A549 (cell line): ENCODE data around the gene FAM124B. TPM values are rescaled to one million over a fixed set of nuclear protein-coding genes. Genes with fewer than 3 reads are reported as not detected.

Source experiments
- ATAC-seq, 2 experiments: fragments of 200-7000 bp in 1 of 2; fragments of >200 bp in 1 of 2; cut with Nextera tagmentation in 1 of 2; cut with Tn5 transposase in 1 of 2; 3 replicates each; pipeline versions ENCODE4 v1.8.0 to v1.9.1; 2018 to 2020; ENCODE audit warnings: mild to moderate bottlenecking in 1 of 2, moderate library complexity in 1 of 2
- CTCF ChIA-PET: fragments of 300-600 bp; sonication (Branson Sonifier 250); formaldehyde crosslinking; extraction: SDS; loops from one replicate; lab custom pipeline; 2021; ENCODE audit warnings: antibody characterized with exemption, inconsistent platforms; lab: Yijun Ruan, JAX
- POLR2A ChIA-PET: fragments of 350-600 bp; formaldehyde crosslinking; extraction: SDS; loops from one replicate; lab custom pipeline; 2021; ENCODE audit warnings: antibody characterized with exemption, inconsistent platforms; lab: Yijun Ruan, JAX
- DNase-seq, 2 experiments: peaks; one replicate each; pipeline versions ENCODE4 v3.0.0 to v3.0.0-alpha.2; 2011 to 2016; ENCODE audit warnings: low read depth in 1 of 2, low spot score in 1 of 2
- FAIRE-seq: peaks from 2 replicates; lab custom pipeline; 2011; peaks lifted over from hg19 to GRCh38; lab: Jason Lieb, UNC
- H3K27ac ChIP-seq, 2 experiments: fragments of >200 bp; sonication (Bioruptor Twin); formaldehyde crosslinking; 3 replicates each; pipeline ENCODE4 v1.5.1; 2016 to 2017
- H3K4me1 ChIP-seq: fragments of >200 bp; sonication (Bioruptor Twin); formaldehyde crosslinking; 3 replicates; pipeline ENCODE4 v1.6.1; 2016
- H3K4me2 ChIP-seq: fragments of >200 bp; sonication (Bioruptor Twin); formaldehyde crosslinking; 3 replicates; pipeline ENCODE4 v1.6.1; 2016
- H3K4me3 ChIP-seq: fragments of >200 bp; sonication (Bioruptor Twin); formaldehyde crosslinking; 3 replicates; pipeline ENCODE4 v1.5.1; 2016
- H3K9me3 ChIP-seq: fragments of >200 bp; sonication (Bioruptor Twin); formaldehyde crosslinking; 3 replicates; pipeline ENCODE4 v1.6.1; 2016
- ATOH8 ChIP-seq: fragments of 250-450 bp; sonication (Bioruptor Pico); IDR thresholded peaks from 2 replicates; pipeline ENCODE4 v1.5.0; 2020; ENCODE audit warnings: low read depth, mild to moderate bottlenecking, moderate library complexity
- BCL3 ChIP-seq: fragments of >200 bp; sonication (Bioruptor Twin); formaldehyde crosslinking; IDR thresholded peaks from 3 replicates; pipeline ENCODE4 v1.6.1; 2016
- BHLHE40 ChIP-seq: IDR thresholded peaks from 2 replicates; pipeline ENCODE4 v1.6.1; 2012; ENCODE audit warnings: low read depth, low read length, inconsistent platforms
- CEBPB ChIP-seq, 2 experiments: fragments of >200 bp in 1 of 2; sonication (Bioruptor Twin) in 1 of 2; formaldehyde crosslinking in 1 of 2; IDR thresholded peaks; 2 replicates each; pipeline ENCODE4 v1.6.1; 2012 to 2016
- CHD2 ChIP-seq: fragments of 150-350 bp; IDR thresholded peaks from 2 replicates; pipeline ENCODE4 v1.6.1; 2014; ENCODE audit warnings: low read length; ENCODE audit not compliant: partially characterized antibody
- CTCF ChIP-seq: fragments of >200 bp; sonication (Bioruptor Twin); formaldehyde crosslinking; IDR thresholded peaks from 3 replicates; pipeline ENCODE4 v1.5.1; 2016
- E2F6 ChIP-seq: IDR thresholded peaks from 2 replicates; pipeline ENCODE4 v1.6.1; 2012; ENCODE audit warnings: low read depth, borderline replicate concordance
- EHF ChIP-seq: fragments of 250-450 bp; sonication (Bioruptor Pico); IDR thresholded peaks from 2 replicates; pipeline ENCODE4 v1.5.0; 2020; ENCODE audit warnings: mild to moderate bottlenecking
- EHMT2 ChIP-seq: fragments of 200-600 bp; sonication (generic); IDR thresholded peaks from 2 replicates; pipeline ENCODE4 v1.6.1; 2016; ENCODE audit warnings: antibody characterized with exemption, low read depth, mild to moderate bottlenecking, moderate library complexity
- FOXS1 ChIP-seq: fragments of 250-450 bp; sonication (Bioruptor Pico); IDR thresholded peaks from 2 replicates; pipeline ENCODE4 v1.5.0; 2020; ENCODE audit warnings: mild to moderate bottlenecking, moderate library complexity
- HES2 ChIP-seq: fragments of >200 bp; sonication (Bioruptor Twin); formaldehyde crosslinking; IDR thresholded peaks from 2 replicates; pipeline ENCODE4 v1.6.1; 2016
- HEYL ChIP-seq: fragments of 250-450 bp; sonication (Bioruptor Pico); IDR thresholded peaks from 2 replicates; pipeline ENCODE4 v1.8.0; 2021; ENCODE audit warnings: mild to moderate bottlenecking, moderate library complexity
- HOXB13 ChIP-seq: fragments of 250-450 bp; sonication (Bioruptor Pico); IDR thresholded peaks from 2 replicates; pipeline ENCODE4 v1.5.0; 2020; ENCODE audit warnings: low read depth, mild to moderate bottlenecking, moderate library complexity
- HOXB5 ChIP-seq: fragments of 250-450 bp; sonication (Bioruptor Pico); IDR thresholded peaks from 2 replicates; pipeline ENCODE4 v1.5.0; 2020; ENCODE audit warnings: mild to moderate bottlenecking, moderate library complexity
- JUNB ChIP-seq: fragments of >200 bp; sonication (Bioruptor Twin); formaldehyde crosslinking; IDR thresholded peaks from 2 replicates; pipeline ENCODE4 v1.6.1; 2016
- NFE2L2 ChIP-seq: fragments of 150-350 bp; conservative IDR thresholded peaks from 2 replicates; pipeline ENCODE4 v1.6.1; 2014; ENCODE audit warnings: low read length
- PBX3 ChIP-seq: IDR thresholded peaks from 2 replicates; pipeline ENCODE4 v1.6.1; 2012
- PHF8 ChIP-seq: fragments of 200-600 bp; sonication (generic); IDR thresholded peaks from 2 replicates; pipeline ENCODE4 v1.6.1; 2016; ENCODE audit warnings: low read depth, mild to moderate bottlenecking, antibody characterized with exemption, moderate library complexity, borderline replicate concordance
- POLR2A ChIP-seq: IDR thresholded peaks from 2 replicates; pipeline ENCODE4 v1.6.1; 2012; ENCODE audit warnings: mild to moderate bottlenecking, low read length
- RARB ChIP-seq: fragments of 250-450 bp; sonication (Bioruptor Pico); IDR thresholded peaks from 2 replicates; pipeline ENCODE4 v1.8.0; 2021; ENCODE audit warnings: mild to moderate bottlenecking, moderate library complexity
- RCOR1 ChIP-seq: fragments of 150-350 bp; IDR thresholded peaks from 2 replicates; pipeline ENCODE4 v1.6.1; 2014; ENCODE audit warnings: antibody characterized with exemption, low read length, low read depth
- RFX5 ChIP-seq: fragments of 450-650 bp; IDR thresholded peaks from 2 replicates; pipeline ENCODE4 v1.7.1; 2014; ENCODE audit warnings: antibody characterized with exemption, mild to moderate bottlenecking, moderate library complexity
- RNF2 ChIP-seq: fragments of 200-600 bp; sonication (generic); IDR thresholded peaks from 2 replicates; pipeline ENCODE4 v1.6.1; 2016; ENCODE audit warnings: low read depth, mild to moderate bottlenecking, antibody characterized with exemption, moderate library complexity, borderline replicate concordance
- SMC3 ChIP-seq: fragments of >200 bp; sonication (Bioruptor Twin); formaldehyde crosslinking; IDR thresholded peaks from 3 replicates; pipeline ENCODE4 v1.6.1; 2018; ENCODE audit warnings: inconsistent platforms
- SREBF2 ChIP-seq: fragments of 450-650 bp; IDR thresholded peaks from 2 replicates; pipeline ENCODE4 v1.6.1; 2014; ENCODE audit warnings: mild to moderate bottlenecking, moderate library complexity
- ZC3H11A ChIP-seq: fragments of 450-650 bp; IDR thresholded peaks from 2 replicates; pipeline ENCODE4 v1.6.1; 2014; ENCODE audit warnings: antibody characterized with exemption, mild to moderate bottlenecking
- ZFP36 ChIP-seq: fragments of 450-650 bp; IDR thresholded peaks from 2 replicates; pipeline ENCODE4 v1.6.1; 2014; ENCODE audit warnings: borderline replicate concordance; ENCODE audit not compliant: partially characterized antibody
- WGBS: methylation state at CpG from one replicate; pipeline ENCODE4 v1.1.6; 2017; ENCODE audit errors: missing lambda C conversion rate; 5-methylcytosine and 5-hydroxymethylcytosine counted together
- polyA plus RNA-seq, 4 experiments: library from polyadenylated mRNA; depleted of rRNA in 3 of 4; stranded (reverse); fragments of >200 nt; fragmentation: RNase III in 1 of 4; extraction: RNeasy Plus Mini Kit Qiagen cat#74134 plus additional on column Dnase treatment in 1 of 4; gene quantifications; 2 replicates in 3 of 4; 3 replicates in 1 of 4; pipeline ENCODE4 v1.2.3, GENCODE V29; 2011 to 2017

The FAM124B gene
- polyA plus RNA-seq, 2 of the 4 experiments (the other 2 are of a cell fraction): not detected

- CTCF ChIA-PET: interaction anchor here (0.6 to 1.9 kb wide), 2 partner anchors 23 to 108 kb away, joined by 3 to 6 read pairs; no protein-coding TSS in a partner anchor
- WGBS: 50% methylated on average over 4 of the region's 4 CpGs
- POLR2A ChIA-PET: no interaction called here
These were observed 9.4 kb downstream of the FAM124B start for GRCh38 chr2:224392545-224392944.

GRCh38 chr2:224389317-224389716 lies 12.6 kb downstream of the FAM124B start:
- POLR2A ChIA-PET: no interaction called here
- no peak for ATAC-seq
- no peak for TF ChIP-seq CHD2
- TF ChIP-seq RNF2: no peak
- no peak for TF ChIP-seq ZFP36
- no peak for TF ChIP-seq JUNB
- no peak for TF ChIP-seq RARB (CRISPR knock-in tag)
- no peak for TF ChIP-seq CTCF
- TF ChIP-seq EHMT2: no peak
- no peak for TF ChIP-seq SMC3
- no peak for TF ChIP-seq ZC3H11A
- no peak for TF ChIP-seq HOXB5 (CRISPR knock-in tag)
- no peak for TF ChIP-seq FOXS1 (CRISPR knock-in tag)

More at GRCh38 chr2:224392545-224392944, 9.4 kb downstream of the FAM124B start:
- Histone ChIP-seq H3K4me3 (no peak overlapping the region), H3K27ac (no peak overlapping the region), H3K9me3 (no peaks in the 10 kb centered on the region)
- FAIRE-seq: no peak
- no peak for TF ChIP-seq BCL3
- TF ChIP-seq CTCF: no peak
- TF ChIP-seq RFX5: no peak
- TF ChIP-seq ATOH8 (CRISPR knock-in tag): no peak
- no peak for TF ChIP-seq RCOR1
- no peak for TF ChIP-seq CEBPB (IDR thresholded peaks at IDR 0.05)
- no peak for TF ChIP-seq BHLHE40
- TF ChIP-seq PBX3: no peak
- TF ChIP-seq EHF: no peak
- no peak for TF ChIP-seq SREBF2
- TF ChIP-seq PHF8: no peak
- no peak for TF ChIP-seq HES2
- TF ChIP-seq HOXB13 (CRISPR knock-in tag): no peak
- no peak for TF ChIP-seq POLR2A
- TF ChIP-seq E2F6: no peak
- TF ChIP-seq HEYL: no peak
- TF ChIP-seq EHMT2: no peak
- no peak for TF ChIP-seq NFE2L2
- TF ChIP-seq, all 56 proteins: peak for 0
- no peak for ATAC-seq
- Histone ChIP-seq H3K4me1 (no peaks in the 10 kb centered on the region), H3K4me2 (no peak overlapping the region)
- DNase-seq: no peak

More at GRCh38 chr2:224389317-224389716, 12.6 kb downstream of the FAM124B start:
- DNase-seq (no peak), FAIRE-seq (no peak)
- Histone ChIP-seq H3K4me1 (no peaks in the 10 kb centered on the region), H3K4me2 (no peak overlapping the region), H3K9me3 (no peaks in the 10 kb centered on the region), H3K27ac (no peak overlapping the region), H3K4me3 (no peak overlapping the region)
- CTCF ChIA-PET: no interaction called here
- 85% methylated on average over 5 of the region's 5 CpGs for WGBS
